Cardiac muscle cell (in vitro differentiated cells and primary cell): Measurements from ENCODE around the gene ZSCAN10. TPM values are rescaled to one million over a fixed set of nuclear protein-coding genes. Genes with fewer than 3 reads are reported as not detected.

Experiments
- DNase-seq, 2 donors: peaks; one replicate each; pipeline versions ENCODE4 v3.0.0 to v3.0.0-alpha.2; 2010 to 2017; ENCODE audit warnings: low read depth in 1 of 2, low spot score in 1 of 2
- H3K27ac ChIP-seq: fragments of 200-600 bp; sonication (generic); 2 replicates; pipeline ENCODE4 v1.5.1; 2016
- H3K27me3 ChIP-seq: fragments of 200-600 bp; sonication (generic); 2 replicates; pipeline ENCODE4 v1.6.0; 2016; ENCODE audit warnings: control low read depth
- H3K36me3 ChIP-seq: fragments of 200-600 bp; sonication (generic); 2 replicates; pipeline ENCODE4 v1.5.1; 2016; ENCODE audit warnings: control low read depth
- H3K4me1 ChIP-seq: fragments of 200-600 bp; sonication (generic); 2 replicates; pipeline ENCODE4 v1.8.1; 2017; ENCODE audit warnings: low read depth, mild to moderate bottlenecking, mixed run types
- H3K4me3 ChIP-seq: fragments of 200-600 bp; sonication (generic); 2 replicates; pipeline ENCODE4 v1.5.1; 2016; ENCODE audit warnings: mild to moderate bottlenecking
- H3K9me3 ChIP-seq: fragments of 200-600 bp; sonication (generic); 2 replicates; pipeline ENCODE4 v1.5.1; 2017; ENCODE audit warnings: low read depth, mild to moderate bottlenecking, control low read depth
- CTCF ChIP-seq: IDR thresholded peaks from 2 replicates; pipeline ENCODE4 v1.5.1; 2012; ENCODE audit warnings: low read depth, mild to moderate bottlenecking, low read length
- polyA plus RNA-seq: library from polyadenylated mRNA; unstranded; fragments of >200 nt; fragmentation: Nextera tagmentation; extraction: Ambion mirVana; gene quantifications from 2 replicates; pipeline ENCODE4 v1.2.1, GENCODE V29; 2016
- total RNA-seq: library from RNA; depleted of rRNA; stranded (reverse); fragments of >200 nt; gene quantifications from 2 replicates; pipeline ENCODE4 v1.2.3, GENCODE V29; 2016

Gene ZSCAN10
- total RNA-seq = 0.42 and 0.78 TPM in 2 replicates
- 0.74 TPM in 1 of 2 replicates, not detected in the other for polyA plus RNA-seq

- Histone ChIP-seq H3K4me3 (peak within 1 kb of the TSS; percentile 15), H3K36me3 (no peaks in the 10 kb centered on the region), H3K27ac (no peak within 1 kb of the TSS), H3K27me3 (peaks cover 18% of the 10 kb centered on the region), H3K9me3 (no peaks in the 10 kb centered on the region), H3K4me1 (peaks cover 5% of the 10 kb centered on the region)
- no peak for DNase-seq
- TF ChIP-seq CTCF = no peak
These were observed at the start of gene ZSCAN10 for GRCh38 chr16:3098459-3099394. Gene ZSCAN10, minus strand, starts transcription at chr16:3099294. Its CDS starts 6,357 bp downstream, at chr16:3092937.

- DNase-seq = no peak
- H3K36me3 ChIP-seq = no peaks in the 10 kb centered on the region
- peaks cover 6% of the 10 kb centered on the region for H3K27me3 ChIP-seq
- H3K4me3 ChIP-seq = no peak overlapping the region
- no peak overlapping the region for H3K27ac ChIP-seq
- H3K9me3 ChIP-seq = no peaks in the 10 kb centered on the region
- TF ChIP-seq CTCF = no peak
- H3K4me1 ChIP-seq = peaks cover 10% of the 10 kb centered on the region
These were observed 49.4 kb upstream of the ZSCAN10 start for GRCh38 chr16:3148256-3149192.

GRCh38 chr16:3147757-3148104, 48.6 kb upstream of the ZSCAN10 start:
- no peak for TF ChIP-seq CTCF
- Histone ChIP-seq H3K4me1 (peaks cover 10% of the 10 kb centered on the region), H3K36me3 (no peaks in the 10 kb centered on the region), H3K4me3 (no peak overlapping the region), H3K9me3 (no peaks in the 10 kb centered on the region), H3K27ac (no peak overlapping the region), H3K27me3 (peaks cover 6% of the 10 kb centered on the region)
- DNase-seq = no peak

GRCh38 chr16:3147046-3147756, 48.1 kb upstream of the ZSCAN10 start:
- no peak for TF ChIP-seq CTCF
- Histone ChIP-seq H3K4me3 (no peak overlapping the region), H3K9me3 (no peaks in the 10 kb centered on the region), H3K4me1 (peaks cover 10% of the 10 kb centered on the region), H3K36me3 (no peaks in the 10 kb centered on the region), H3K27ac (no peak overlapping the region), H3K27me3 (peaks cover 6% of the 10 kb centered on the region)
- DNase-seq = no peak

- peaks cover 10% of the 10 kb centered on the region for H3K4me1 ChIP-seq
- no peak for DNase-seq
- H3K36me3 ChIP-seq = no peaks in the 10 kb centered on the region
- H3K27me3 ChIP-seq = peaks cover 6% of the 10 kb centered on the region
- no peak overlapping the region for H3K4me3 ChIP-seq
- no peaks in the 10 kb centered on the region for H3K9me3 ChIP-seq
- H3K27ac ChIP-seq = no peak overlapping the region
- TF ChIP-seq CTCF = no peak
These were observed 46.6 kb upstream of the ZSCAN10 start for GRCh38 chr16:3145660-3146059.
